A549 treated with DMSO at 1 μM for 4 hours (cell line): ENCODE results near the gene GIGYF1. TPM values are rescaled to one million over a fixed set of nuclear protein-coding genes. Genes with fewer than 3 reads are reported as not detected.

Source experiments
- total RNA-seq: library from RNA; stranded (reverse); fragments of 200-300 nt; extraction: Qiagen RNA extraction; gene quantifications from 5 replicates; pipeline ENCODE4 v1.2.3, GENCODE V29; 2022; ENCODE audit warnings: low read depth

Gene GIGYF1
- 15.2 to 24.0 TPM (median 19.9 TPM) in 5 replicates for total RNA-seq

GRCh38 chr7:100694098-100694745 lies at the start of gene GIGYF1:
GIGYF1 (minus strand) TSS chr7:100694250; CDS start chr7:100688238, 6,012 bp downstream.

GRCh38 chr7:100720279-100720670 lies 26.2 kb upstream of the GIGYF1 start, which contains the start of gene EPO:
EPO (plus strand) TSS chr7:100720468; CDS start chr7:100720981, 513 bp downstream.

GRCh38 chr7:100705753-100706671 lies 12.0 kb upstream of the GIGYF1 start, which contains the start of gene POP7:
POP7 (plus strand) TSS chr7:100706121; CDS start chr7:100706831, 710 bp downstream.

GRCh38 chr7:100673302-100673941 lies 20.6 kb downstream of the GIGYF1 start, which contains the start of gene GNB2:
GNB2 (plus strand) TSS chr7:100673740; CDS start chr7:100676266, 2,526 bp downstream.

GRCh38 chr7:100655908-100656674 lies 38.0 kb downstream of the GIGYF1 start, which contains the start of gene ACTL6B:
ACTL6B (minus strand) TSS chr7:100656448; CDS start chr7:100656354, 94 bp downstream.

GRCh38 chr7:100641463-100641859 lies 52.6 kb downstream of the GIGYF1 start, which contains the start of gene TFR2:
TFR2 (minus strand) TSS chr7:100641552; CDS start chr7:100641509, 43 bp downstream.

Other genes starting within 250 kb of the GIGYF1 start
- gene SPACDR, start 230.0 kb downstream of the GIGYF1 start, total RNA-seq, result 0.45 to 0.90 TPM (median 0.75 TPM) in 4 of 5 replicates, not detected in the other
- 27.0 to 38.4 TPM (median 33.2 TPM) in 5 replicates for gene TSC22D4, start 215.0 kb downstream of the GIGYF1 start, total RNA-seq
- gene NYAP1, start 210.3 kb downstream of the GIGYF1 start, total RNA-seq, result 0.52 to 1.1 TPM (median 0.85 TPM) in 5 replicates
- gene AGFG2, start 155.0 kb downstream of the GIGYF1 start, total RNA-seq, result 8.5 to 16.0 TPM (median 12.5 TPM) in 5 replicates
- 0.28 to 0.88 TPM (median 0.68 TPM) in 4 of 5 replicates, not detected in the other for gene SAP25, start 120.3 kb downstream of the GIGYF1 start, total RNA-seq
- 12.9 to 16.1 TPM (median 14.0 TPM) in 5 replicates for gene LRCH4, start 108.1 kb downstream of the GIGYF1 start, total RNA-seq
- gene FBXO24, start 107.9 kb downstream of the GIGYF1 start, total RNA-seq, result 0.12 to 0.24 TPM (median 0.22 TPM) in 5 replicates
- gene PCOLCE, start 91.9 kb downstream of the GIGYF1 start, total RNA-seq, result 4.9 to 11.2 TPM (median 8.6 TPM) in 5 replicates
- 17.2 to 20.3 TPM (median 18.1 TPM) in 5 replicates for gene MOSPD3, start 81.7 kb downstream of the GIGYF1 start, total RNA-seq
- 2.3 to 3.1 TPM (median 2.6 TPM) in 5 replicates for gene TFR2, start 52.7 kb downstream of the GIGYF1 start, total RNA-seq
- not detected in 5 replicates for gene ACTL6B, start 37.8 kb downstream of the GIGYF1 start, total RNA-seq
- gene GNB2, start 20.5 kb downstream of the GIGYF1 start, total RNA-seq, result 196 to 273 TPM (median 234 TPM) in 5 replicates
- gene POP7, start 11.9 kb upstream of the GIGYF1 start, total RNA-seq, result 73.4 to 102 TPM (median 92.0 TPM) in 5 replicates
- gene EPO, start 26.2 kb upstream of the GIGYF1 start, total RNA-seq, result 0.07 to 0.09 TPM in 2 of 5 replicates, not detected in the others
- gene ZAN, start 39.3 kb upstream of the GIGYF1 start, total RNA-seq, result not detected in 5 replicates
- 34.2 to 45.6 TPM (median 41.5 TPM) in 5 replicates for gene EPHB4, start 133.3 kb upstream of the GIGYF1 start, total RNA-seq
- gene SLC12A9, start 158.5 kb upstream of the GIGYF1 start, total RNA-seq, result 14.0 to 16.5 TPM (median 14.7 TPM) in 5 replicates
- gene TRIP6, start 173.1 kb upstream of the GIGYF1 start, total RNA-seq, result 46.1 to 61.3 TPM (median 52.0 TPM) in 5 replicates
- gene SRRT, start 180.9 kb upstream of the GIGYF1 start, total RNA-seq, result 112 to 151 TPM (median 144 TPM) in 5 replicates
- 2.9 to 5.7 TPM (median 5.0 TPM) in 5 replicates for gene UFSP1, start 195.5 kb upstream of the GIGYF1 start, total RNA-seq
- gene ACHE, start 201.6 kb upstream of the GIGYF1 start, total RNA-seq, result 1.4 to 2.5 TPM (median 1.8 TPM) in 5 replicates